ENCODE data around the gene TTC21A.

- no peak for TF ChIP-seq EED (IDR thresholded peaks at IDR 0.05; ENCODE audit: low read depth)
- no peak for TF ChIP-seq RBBP5 (conservative IDR thresholded peaks at IDR 0.05)
- peak in 2 of 3 experiments; percentile 6 to 23; a peak in 1 of 6 replicates for TF ChIP-seq CTCF (IDR thresholded peaks at IDR 0.05 in 2 of 3, conservative IDR thresholded peaks at IDR 0.05 in 1 of 3; ENCODE audit: control insufficient read depth in 2 of 3, extremely low read depth in 1 of 3, insufficient read depth in 1 of 3, low read depth in 3 of 3, low read length in 3 of 3)
- TF ChIP-seq REST (IDR thresholded peaks at IDR 0.05; ENCODE audit: low read depth, low read length): no peak
- TF ChIP-seq, protein P1, sequence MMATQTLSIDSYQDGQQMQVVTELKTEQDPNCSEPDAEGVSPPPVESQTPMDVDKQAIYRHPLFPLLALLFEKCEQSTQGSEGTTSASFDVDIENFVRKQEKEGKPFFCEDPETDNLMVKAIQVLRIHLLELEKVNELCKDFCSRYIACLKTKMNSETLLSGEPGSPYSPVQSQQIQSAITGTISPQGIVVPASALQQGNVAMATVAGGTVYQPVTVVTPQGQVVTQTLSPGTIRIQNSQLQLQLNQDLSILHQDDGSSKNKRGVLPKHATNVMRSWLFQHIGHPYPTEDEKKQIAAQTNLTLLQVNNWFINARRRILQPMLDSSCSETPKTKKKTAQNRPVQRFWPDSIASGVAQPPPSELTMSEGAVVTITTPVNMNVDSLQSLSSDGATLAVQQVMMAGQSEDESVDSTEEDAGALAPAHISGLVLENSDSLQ (IDR thresholded peaks at IDR 0.05): no peak
- no peak for TF ChIP-seq EZH2 (IDR thresholded peaks at IDR 0.05; ENCODE audit: borderline replicate concordance, control insufficient read depth, low read depth, low read length)
- no peak for TF ChIP-seq CEBPB (IDR thresholded peaks at IDR 0.05; ENCODE audit: borderline replicate concordance in 1 of 2, low read depth in 2 of 2, low read length in 2 of 2)
- TF ChIP-seq POLR2AphosphoS5 (IDR thresholded peaks at IDR 0.05; ENCODE audit: low read length): no peak
- no peak for TF ChIP-seq ZSCAN29 (IDR thresholded peaks at IDR 0.05)
These were observed 4.2 kb upstream of the TTC21A start for GRCh38 chr3:39103324-39103693.
